NT2/D1 (cell line): ENCODE data around the gene SLC17A8.

Experiments used
- SUZ12 ChIP-seq: IDR thresholded peaks from 2 replicates; pipeline ENCODE4 v1.6.1; 2011; ENCODE audit not compliant: insufficient read length, insufficient read depth; ENCODE audit errors: extremely low read depth
- YY1 ChIP-seq: IDR thresholded peaks from 2 replicates; pipeline ENCODE4 v1.6.1; 2011; ENCODE audit not compliant: insufficient read length, insufficient read depth
- ZNF274 ChIP-seq: IDR thresholded peaks from 2 replicates; pipeline ENCODE4 v1.6.1; 2011; ENCODE audit warnings: mild to moderate bottlenecking, low read depth, low read length

DNA sequence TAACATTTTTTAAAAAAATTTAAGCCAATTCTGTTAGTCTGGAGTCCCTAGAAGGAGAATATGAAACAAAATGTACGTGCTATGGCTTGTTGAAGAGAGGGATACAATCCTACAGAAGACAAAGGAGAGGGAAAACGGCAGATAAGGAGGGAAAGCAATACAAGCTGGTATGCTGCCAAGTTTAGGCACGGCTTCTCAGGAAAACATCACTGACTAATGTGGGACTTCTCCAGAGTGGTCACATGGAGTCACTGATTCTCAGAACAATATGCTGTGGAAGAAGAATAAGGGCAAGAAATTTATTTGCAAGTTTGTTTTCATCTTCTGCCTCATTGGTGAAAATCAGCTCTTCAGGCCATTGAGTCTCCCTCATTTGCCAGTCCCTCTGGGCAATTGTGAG, 93.9 kb downstream of the SLC17A8 start:
- no peak for TF ChIP-seq SUZ12
- no peak for TF ChIP-seq ZNF274
- TF ChIP-seq YY1: no peak
